Fibroblast of lung (primary cell): ENCODE measurements around the gene SPOCK1. TPM values are rescaled to one million over a fixed set of nuclear protein-coding genes. Genes with fewer than 3 reads are reported as not detected.

Experiments used
- DNase-seq, 2 donors: peaks; one replicate each; pipeline versions ENCODE4 v3.0.0 to v3.0.0-alpha.2; 2010; ENCODE audit warnings: low read depth in 2 of 2
- H2AFZ ChIP-seq: 2 replicates; pipeline ENCODE4 v1.5.1; 2012; ENCODE audit warnings: low read length, control low read depth, inconsistent platforms
- H3K27ac ChIP-seq: 2 replicates; pipeline ENCODE4 v1.5.1; 2011; ENCODE audit warnings: low read length, control low read depth; ENCODE audit not compliant: insufficient read depth
- H3K27me3 ChIP-seq: 2 replicates; pipeline ENCODE4 v1.5.1; 2011; ENCODE audit warnings: mild to moderate bottlenecking, low read length; ENCODE audit not compliant: control insufficient read depth, insufficient read depth
- H3K36me3 ChIP-seq: 2 replicates; pipeline ENCODE4 v1.5.1; 2011; ENCODE audit warnings: low read length; ENCODE audit not compliant: control insufficient read depth, insufficient read depth
- H3K4me1 ChIP-seq: 2 replicates; pipeline ENCODE4 v1.5.1; 2011; ENCODE audit warnings: low read length; ENCODE audit not compliant: control insufficient read depth, insufficient read depth; ENCODE audit errors: extremely low read depth
- H3K4me2 ChIP-seq: 2 replicates; pipeline ENCODE4 v1.5.1; 2011; ENCODE audit warnings: low read length, control low read depth; ENCODE audit not compliant: insufficient read depth; ENCODE audit errors: extremely low read depth
- H3K4me3 ChIP-seq, 4 experiments: fragments of 200-600 bp in 1 of 4; sonication (generic) in 1 of 4; replicated peaks in 1 of 4; 2 replicates each; pipeline ENCODE4 v1.5.1; 2011 to 2016; ENCODE audit warnings: low read length in 4 of 4, low read depth in 3 of 4, mild to moderate bottlenecking in 3 of 4, control low read depth in 2 of 4, inconsistent platforms in 1 of 4, mixed read lengths in 1 of 4; ENCODE audit not compliant: insufficient read depth in 1 of 4; ENCODE audit errors: control extremely low read depth in 1 of 4
- H3K79me2 ChIP-seq: 2 replicates; pipeline ENCODE4 v1.5.1; 2012; ENCODE audit warnings: mild to moderate bottlenecking, low read length, inconsistent platforms; ENCODE audit not compliant: control insufficient read depth, insufficient read depth
- H3K9ac ChIP-seq: 2 replicates; pipeline ENCODE4 v1.5.1; 2011; ENCODE audit warnings: mild to moderate bottlenecking, low read length, control low read depth; ENCODE audit not compliant: insufficient read depth
- H3K9me3 ChIP-seq: 2 replicates; pipeline ENCODE4 v1.5.1; 2012; ENCODE audit warnings: low read depth, low read length; ENCODE audit not compliant: control insufficient read depth, insufficient read depth
- H4K20me1 ChIP-seq: 2 replicates; pipeline ENCODE4 v1.5.1; 2011; ENCODE audit warnings: low read length; ENCODE audit not compliant: control insufficient read depth, insufficient read depth; ENCODE audit errors: extremely low read depth
- CTCF ChIP-seq, 2 donors: IDR thresholded peaks in 1 of 2; conservative IDR thresholded peaks in 1 of 2; 1 replicate in 1 of 2; 2 replicates in 1 of 2; pipeline ENCODE4 v1.5.1; 2011 to 2012; ENCODE audit warnings: low read length in 2 of 2, control low read depth in 1 of 2, inconsistent platforms in 1 of 2, low read depth in 1 of 2, mild to moderate bottlenecking in 1 of 2
- EZH2 ChIP-seq: IDR thresholded peaks from 2 replicates; pipeline ENCODE4 v1.5.1; 2012; ENCODE audit warnings: low read length, control low read depth, mild to moderate bottlenecking; ENCODE audit errors: missing control alignments
- polyA plus RNA-seq, 2 donors: library from polyadenylated mRNA; depleted of rRNA in 1 of 2; stranded (reverse) in 1 of 2; unstranded in 1 of 2; fragments of >200 nt; gene quantifications; 2 replicates each; pipeline ENCODE4 v1.2.1, GENCODE V29; 2011 to 2012; ENCODE audit warnings: missing spikeins in 1 of 2
- total RNA-seq: library from RNA; depleted of rRNA; stranded (reverse); fragments of >200 nt; gene quantifications from 2 replicates; pipeline ENCODE4 v1.2.1, GENCODE V29; 2014

SPOCK1 gene
- total and polyA plus RNA-seq, 2 donors (not counting 1 experiment from before 2014, with no cell fraction given), result 11.1 to 34.9 TPM

GRCh38 chr5:137510671-137511070 lies 11.5 kb upstream of the SPOCK1 start:
- H3K4me2 ChIP-seq, result no peak overlapping the region
- DNase-seq, result no peak
- no peak overlapping the region for H3K4me3 ChIP-seq
- H3K9me3 ChIP-seq, result no peaks in the 10 kb centered on the region
- H3K27ac ChIP-seq, result no peak overlapping the region
- no peak overlapping the region for H3K9ac ChIP-seq
- H3K4me1 ChIP-seq, result no peaks in the 10 kb centered on the region
- H3K27me3 ChIP-seq, result peaks cover 2% of the 10 kb centered on the region
- no peak for TF ChIP-seq CTCF (conservative IDR thresholded peaks at IDR 0.05 in 1 of 2, IDR thresholded peaks at IDR 0.05 in 1 of 2; ENCODE audit: low read depth in 1 of 2, low read length in 2 of 2)
- no peak for TF ChIP-seq EZH2
- no peaks in the 10 kb centered on the region for H3K36me3 ChIP-seq
- H3K79me2 ChIP-seq, result no peaks in the 10 kb centered on the region
- H4K20me1 ChIP-seq, result no peaks in the 10 kb centered on the region
- H2AFZ ChIP-seq, result no peak overlapping the region

GRCh38 chr5:137507150-137507549 lies 8.0 kb upstream of the SPOCK1 start:
- TF ChIP-seq EZH2, result no peak
- no peak for TF ChIP-seq CTCF (conservative IDR thresholded peaks at IDR 0.05 in 1 of 2, IDR thresholded peaks at IDR 0.05 in 1 of 2; ENCODE audit: low read depth in 1 of 2, low read length in 2 of 2)

GRCh38 chr5:137506296-137506695 lies 7.2 kb upstream of the SPOCK1 start:
- Histone ChIP-seq H3K27me3 (peaks cover 2% of the 10 kb centered on the region), H3K4me1 (no peaks in the 10 kb centered on the region), H2AFZ (no peak overlapping the region), H3K4me2 (no peak overlapping the region), H3K36me3 (no peaks in the 10 kb centered on the region), H3K27ac (no peak overlapping the region), H3K9ac (no peak overlapping the region), H4K20me1 (no peaks in the 10 kb centered on the region), H3K9me3 (no peaks in the 10 kb centered on the region), H3K4me3 (no peak overlapping the region), H3K79me2 (no peaks in the 10 kb centered on the region)
- TF ChIP-seq EZH2, result no peak
- TF ChIP-seq CTCF (conservative IDR thresholded peaks at IDR 0.05 in 1 of 2, IDR thresholded peaks at IDR 0.05 in 1 of 2; ENCODE audit: low read depth in 1 of 2, low read length in 2 of 2), result no peak
- DNase-seq, result no peak

More at GRCh38 chr5:137507150-137507549, 8.0 kb upstream of the SPOCK1 start:
- Histone ChIP-seq H3K4me1 (no peaks in the 10 kb centered on the region), H3K9ac (no peak overlapping the region), H2AFZ (no peak overlapping the region), H3K79me2 (no peaks in the 10 kb centered on the region), H3K27me3 (peaks cover 2% of the 10 kb centered on the region), H3K4me3 (no peak overlapping the region), H3K36me3 (no peaks in the 10 kb centered on the region), H4K20me1 (no peaks in the 10 kb centered on the region), H3K9me3 (no peaks in the 10 kb centered on the region), H3K27ac (no peak overlapping the region), H3K4me2 (no peak overlapping the region)
- DNase-seq, result peak in 1 of 2 donors; percentile 38
